WTC11 (cell line): Measurements from ENCODE around the gene STPG4. TPM values are rescaled to one million over a fixed set of nuclear protein-coding genes. Genes with fewer than 3 reads are reported as not detected.
"Not testable (repeated sequence)": the region's sequence is repeated elsewhere in the genome, so short reads cannot be mapped to it uniquely, and the experiment has no call there.

Experiments
- ATAC-seq: fragments of 200-7000 bp; cut with Tn5 transposase; 2 replicates; pipeline ENCODE4 v1.10.0; 2021; ENCODE audit warnings: mild to moderate bottlenecking, moderate library complexity
- CTCF ChIA-PET: fragments of 300-600 bp; sonication (Branson Sonifier 250); formaldehyde crosslinking; loops from one replicate; lab custom pipeline; 2021; ENCODE audit warnings: antibody characterized with exemption; lab: Charles Lee
- POLR2A ChIA-PET: fragments of 350-600 bp; sonication (Branson Sonifier 250); formaldehyde crosslinking; loops from one replicate; lab custom pipeline; 2021; ENCODE audit warnings: antibody characterized with exemption; lab: Charles Lee
- DNase-seq: peaks from one replicate; pipeline ENCODE4 v3.0.0; 2021; ENCODE audit warnings: low spot score
- H3K27ac Mint-ChIP-seq: 2 replicates; pipeline ENCODE4 v1.8.0; 2021; ENCODE audit warnings: mixed read lengths
- H3K27me3 Mint-ChIP-seq: 2 replicates; pipeline ENCODE4 v1.8.0; 2021; ENCODE audit warnings: low read depth, mild to moderate bottlenecking, moderate library complexity, mixed read lengths
- H3K36me3 Mint-ChIP-seq: 2 replicates; pipeline ENCODE4 v1.8.0; 2021; ENCODE audit warnings: mixed read lengths
- H3K4me1 Mint-ChIP-seq: 2 replicates; pipeline ENCODE4 v1.8.0; 2022; ENCODE audit warnings: mixed read lengths
- H3K4me3 Mint-ChIP-seq: 2 replicates; pipeline ENCODE4 v1.8.0; 2021; ENCODE audit warnings: mild to moderate bottlenecking, moderate library complexity, mixed read lengths
- H3K9me3 Mint-ChIP-seq: 2 replicates; pipeline ENCODE4 v1.8.0; 2021; ENCODE audit warnings: mixed read lengths
- AR ChIP-seq: fragments of 250-450 bp; sonication (Bioruptor Pico); IDR thresholded peaks from 2 replicates; pipeline ENCODE4 v1.9.0; 2021; ENCODE audit warnings: mild to moderate bottlenecking
- E2F5 ChIP-seq: sonication (generic); formaldehyde crosslinking; IDR thresholded peaks from 2 replicates; pipeline ENCODE4 v1.8.1; 2022; ENCODE audit warnings: mild to moderate bottlenecking, moderate library complexity, missing genetic modification reagents
- ERG ChIP-seq: fragments of 250-450 bp; sonication (Bioruptor Pico); IDR thresholded peaks from 2 replicates; pipeline ENCODE4 v1.8.0; 2021; ENCODE audit warnings: mild to moderate bottlenecking
- FOXP1 ChIP-seq: sonication (generic); formaldehyde crosslinking; IDR thresholded peaks from 2 replicates; pipeline ENCODE4 v1.8.0; 2022; ENCODE audit warnings: missing genetic modification reagents, mild to moderate bottlenecking, moderate library complexity, borderline replicate concordance
- HMGA2 ChIP-seq: fragments of 250-450 bp; sonication (Bioruptor Pico); IDR thresholded peaks from 2 replicates; pipeline ENCODE4 v1.4.0; 2021; ENCODE audit warnings: mild to moderate bottlenecking, moderate library complexity
- JUN ChIP-seq: sonication (generic); formaldehyde crosslinking; IDR thresholded peaks from 2 replicates; pipeline ENCODE4 v1.8.0; 2023; ENCODE audit warnings: mild to moderate bottlenecking, missing genetic modification reagents
- NR1H2 ChIP-seq: sonication (generic); formaldehyde crosslinking; IDR thresholded peaks from 2 replicates; pipeline ENCODE4 v1.9.0; 2021; ENCODE audit warnings: mild to moderate bottlenecking, moderate library complexity, missing genetic modification reagents
- OVOL2 ChIP-seq: fragments of 250-450 bp; sonication (Bioruptor Pico); IDR thresholded peaks from 2 replicates; pipeline ENCODE4 v1.9.0; 2021; ENCODE audit warnings: mild to moderate bottlenecking, borderline replicate concordance
- TEAD4 ChIP-seq: sonication (generic); formaldehyde crosslinking; IDR thresholded peaks from 2 replicates; pipeline ENCODE4 v1.8.0; 2022; ENCODE audit warnings: mild to moderate bottlenecking, missing genetic modification reagents
- USF2 ChIP-seq: sonication (generic); formaldehyde crosslinking; IDR thresholded peaks from 2 replicates; pipeline ENCODE4 v1.8.1; 2023; ENCODE audit warnings: mild to moderate bottlenecking, missing genetic modification reagents, moderate library complexity
- ZNF121 ChIP-seq: sonication (generic); formaldehyde crosslinking; IDR thresholded peaks from 2 replicates; pipeline ENCODE4 v1.8.0; 2023; ENCODE audit warnings: missing genetic modification reagents
- ZNF219 ChIP-seq: sonication (generic); formaldehyde crosslinking; IDR thresholded peaks from 2 replicates; pipeline ENCODE4 v1.8.0; 2023; ENCODE audit warnings: missing genetic modification reagents, mild to moderate bottlenecking, borderline replicate concordance
- ZNF232 ChIP-seq: sonication (generic); formaldehyde crosslinking; IDR thresholded peaks from 2 replicates; pipeline ENCODE4 v1.8.0; 2022; ENCODE audit warnings: mild to moderate bottlenecking, missing genetic modification reagents
- ZNF396 ChIP-seq: fragments of 250-450 bp; sonication (Bioruptor Pico); IDR thresholded peaks from 2 replicates; pipeline ENCODE4 v1.8.0; 2021; ENCODE audit warnings: mild to moderate bottlenecking, moderate library complexity, borderline replicate concordance
- ZNF423 ChIP-seq: fragments of 250-450 bp; sonication (Bioruptor Pico); IDR thresholded peaks from 2 replicates; pipeline ENCODE4 v2.1.2; 2022; ENCODE audit warnings: mild to moderate bottlenecking, moderate library complexity
- ZNF532 ChIP-seq: fragments of 250-450 bp; sonication (Bioruptor Pico); IDR thresholded peaks from 2 replicates; pipeline ENCODE4 v1.9.0; 2021; ENCODE audit warnings: mild to moderate bottlenecking, borderline replicate concordance
- ZNF671 ChIP-seq: fragments of 250-450 bp; sonication (Bioruptor Pico); IDR thresholded peaks from 2 replicates; pipeline ENCODE4 v1.8.0; 2021; ENCODE audit warnings: mild to moderate bottlenecking
- total RNA-seq: library from RNA; stranded (reverse); gene quantifications from 3 replicates; pipeline ENCODE4 v1.2.3, GENCODE V29; 2021
- TF ChIP-seq, protein P1 (sequence below): sonication (generic); formaldehyde crosslinking; IDR thresholded peaks from 2 replicates; pipeline ENCODE4 v1.8.1; 2022; ENCODE audit warnings: low read depth, mild to moderate bottlenecking, moderate library complexity, missing genetic modification reagents, borderline replicate concordance
- TF ChIP-seq, protein P2 (sequence below): fragments of 200-600 bp; IDR thresholded peaks from 2 replicates; pipeline ENCODE4 v1.8.0; 2022; ENCODE audit warnings: antibody characterized with exemption

The STPG4 gene
- total RNA-seq, 1 experiment from 2014 or later, result not detected

DNA sequence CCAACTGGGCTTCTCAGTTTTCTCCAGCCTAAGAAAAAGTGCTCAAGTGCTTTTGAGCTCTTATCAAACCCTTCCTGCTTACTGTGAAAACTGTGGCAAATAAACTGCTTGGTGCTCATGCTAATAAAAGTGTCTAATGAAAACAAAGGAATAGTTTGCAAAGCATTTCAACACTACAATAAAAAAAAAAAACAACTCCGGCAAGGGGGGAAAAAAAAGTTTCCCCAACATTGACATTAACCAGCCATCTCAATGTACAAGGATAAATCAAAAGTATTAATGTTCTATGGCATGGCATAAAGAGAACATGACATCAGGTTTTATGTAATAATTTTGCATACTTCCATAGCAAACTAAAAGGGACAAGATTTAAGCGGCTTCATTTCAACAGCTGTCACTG lies 14.7 kb upstream of the STPG4 start (continued):
- TF ChIP-seq USF2 (no peak), HMGA2 (CRISPR knock-in tag) (no peak), JUN (CRISPR knock-in tag) (no peak), ERG (CRISPR knock-in tag) (no peak), ZNF423 (CRISPR knock-in tag) (no peak)
- TF ChIP-seq, protein P1, sequence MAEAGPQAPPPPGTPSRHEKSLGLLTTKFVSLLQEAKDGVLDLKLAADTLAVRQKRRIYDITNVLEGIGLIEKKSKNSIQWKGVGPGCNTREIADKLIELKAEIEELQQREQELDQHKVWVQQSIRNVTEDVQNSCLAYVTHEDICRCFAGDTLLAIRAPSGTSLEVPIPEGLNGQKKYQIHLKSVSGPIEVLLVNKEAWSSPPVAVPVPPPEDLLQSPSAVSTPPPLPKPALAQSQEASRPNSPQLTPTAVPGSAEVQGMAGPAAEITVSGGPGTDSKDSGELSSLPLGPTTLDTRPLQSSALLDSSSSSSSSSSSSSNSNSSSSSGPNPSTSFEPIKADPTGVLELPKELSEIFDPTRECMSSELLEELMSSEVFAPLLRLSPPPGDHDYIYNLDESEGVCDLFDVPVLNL (CRISPR knock-in tag), result no peak
- TF ChIP-seq, protein P2, sequence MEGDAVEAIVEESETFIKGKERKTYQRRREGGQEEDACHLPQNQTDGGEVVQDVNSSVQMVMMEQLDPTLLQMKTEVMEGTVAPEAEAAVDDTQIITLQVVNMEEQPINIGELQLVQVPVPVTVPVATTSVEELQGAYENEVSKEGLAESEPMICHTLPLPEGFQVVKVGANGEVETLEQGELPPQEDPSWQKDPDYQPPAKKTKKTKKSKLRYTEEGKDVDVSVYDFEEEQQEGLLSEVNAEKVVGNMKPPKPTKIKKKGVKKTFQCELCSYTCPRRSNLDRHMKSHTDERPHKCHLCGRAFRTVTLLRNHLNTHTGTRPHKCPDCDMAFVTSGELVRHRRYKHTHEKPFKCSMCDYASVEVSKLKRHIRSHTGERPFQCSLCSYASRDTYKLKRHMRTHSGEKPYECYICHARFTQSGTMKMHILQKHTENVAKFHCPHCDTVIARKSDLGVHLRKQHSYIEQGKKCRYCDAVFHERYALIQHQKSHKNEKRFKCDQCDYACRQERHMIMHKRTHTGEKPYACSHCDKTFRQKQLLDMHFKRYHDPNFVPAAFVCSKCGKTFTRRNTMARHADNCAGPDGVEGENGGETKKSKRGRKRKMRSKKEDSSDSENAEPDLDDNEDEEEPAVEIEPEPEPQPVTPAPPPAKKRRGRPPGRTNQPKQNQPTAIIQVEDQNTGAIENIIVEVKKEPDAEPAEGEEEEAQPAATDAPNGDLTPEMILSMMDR, result no peak

- CTCF ChIA-PET, H3K27me3 Mint-ChIP-seq, H3K4me3 Mint-ChIP-seq, DNase-seq, H3K9me3 Mint-ChIP-seq, POLR2A ChIA-PET, H3K27ac Mint-ChIP-seq, ATAC-seq: not testable (repeated sequence)
- Mint-ChIP-seq H3K4me1 (peaks cover 53% of the 10 kb centered on the region), H3K36me3 (peaks cover 49% of the 10 kb centered on the region)
Measured at GRCh38 chr2:47168895-47169294, 13.8 kb upstream of the STPG4 start.

- Mint-ChIP-seq H3K4me1 (peaks cover 36% of the 10 kb centered on the region), H3K27me3 (no peaks in the 10 kb centered on the region), H3K36me3 (peaks cover 56% of the 10 kb centered on the region), H3K4me3 (no peak overlapping the region), H3K27ac (no peak overlapping the region), H3K9me3 (no peaks in the 10 kb centered on the region)
- ATAC-seq (no peak), DNase-seq (no peak)
- ChIA-PET POLR2A (interaction anchor here (0.7 kb wide), 1 partner anchor 216 kb away, joined by 8 read pairs; no protein-coding TSS in a partner anchor), CTCF (no interaction called here)
- TF ChIP-seq ZNF671 (no peak), ZNF121 (CRISPR knock-in tag) (no peak), ZNF532 (no peak), E2F5 (CRISPR knock-in tag) (no peak), AR (CRISPR knock-in tag) (no peak), ZNF396 (no peak), ZNF232 (no peak), FOXP1 (CRISPR knock-in tag) (no peak), ZNF219 (no peak), OVOL2 (CRISPR knock-in tag) (no peak), TEAD4 (no peak), NR1H2 (no peak)
- TF ChIP-seq, protein P1 (CRISPR knock-in tag), result no peak
Measured at GRCh38 chr2:47167149-47167548, 12.0 kb upstream of the STPG4 start.
